AG08396 (cell line): ENCODE data around the gene DTWD1.
"Not testable (repeated sequence)": the region's sequence is repeated elsewhere in the genome, so short reads cannot be mapped to it uniquely, and the experiment has no call there.

Source experiments
- DNase-seq: peaks from one replicate; pipeline ENCODE4 v3.0.0; 2012; ENCODE audit warnings: low spot score, mixed read lengths

Gene DTWD1

DNA sequence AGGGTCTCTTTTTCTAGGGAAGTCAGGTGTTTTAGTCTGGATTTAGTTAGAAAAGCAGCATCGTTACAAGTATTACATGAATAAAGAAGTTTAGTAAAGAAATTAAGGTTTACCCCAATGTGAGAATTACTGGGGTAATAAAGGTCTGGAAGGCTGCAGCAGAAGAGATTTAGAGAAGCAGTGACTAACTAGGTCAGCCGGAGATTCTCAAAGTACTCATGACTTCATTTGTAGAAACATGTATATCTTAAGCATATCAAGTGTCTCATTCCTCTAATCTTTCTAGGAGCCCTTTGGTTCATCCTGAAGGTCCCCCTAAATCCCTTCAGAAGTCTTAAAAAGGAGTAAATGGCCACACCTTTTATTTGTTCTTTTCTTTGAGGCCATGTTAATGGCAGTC is 26.0 kb downstream of the DTWD1 start:
- no peak for DNase-seq

DNA sequence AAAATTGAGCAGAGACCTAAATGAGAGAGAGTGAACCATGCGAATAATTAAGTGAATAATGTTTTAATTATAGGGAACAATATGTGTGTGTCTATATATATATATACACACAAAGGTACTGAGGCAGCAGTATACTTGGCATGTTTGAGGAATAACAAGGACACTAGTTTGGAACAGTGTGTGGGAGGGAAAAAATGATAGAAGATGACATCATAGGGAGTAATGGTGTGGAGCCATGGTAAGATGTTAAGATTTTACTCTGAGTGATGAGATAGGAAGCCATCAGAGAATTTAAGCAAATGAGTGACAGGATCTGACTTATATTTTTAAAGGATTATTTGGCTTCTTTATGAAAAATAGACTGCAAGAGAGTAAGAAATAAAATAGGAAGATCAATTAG is 29.1 kb downstream of the DTWD1 start:
- no peak for DNase-seq

DNA sequence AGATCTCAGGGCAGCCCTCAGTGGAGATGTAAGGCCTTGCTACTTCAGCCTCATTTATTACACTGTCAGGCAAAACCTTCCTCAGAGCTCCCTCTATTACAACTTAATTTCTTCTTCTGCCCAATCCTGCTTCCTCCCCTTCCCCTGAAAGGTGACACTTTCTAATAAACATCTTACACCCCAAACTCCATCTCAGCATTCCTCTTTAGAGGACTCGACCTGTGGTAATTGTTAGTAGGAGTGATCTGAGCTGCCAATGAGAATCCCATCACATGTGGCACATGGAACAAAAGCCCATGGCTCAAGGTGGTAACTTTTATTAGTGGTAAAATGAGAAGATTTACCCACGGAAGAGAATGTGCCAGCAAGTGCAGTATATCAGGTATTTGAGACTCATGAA is 29.8 kb downstream of the DTWD1 start:
- DNase-seq: no peak

DNA sequence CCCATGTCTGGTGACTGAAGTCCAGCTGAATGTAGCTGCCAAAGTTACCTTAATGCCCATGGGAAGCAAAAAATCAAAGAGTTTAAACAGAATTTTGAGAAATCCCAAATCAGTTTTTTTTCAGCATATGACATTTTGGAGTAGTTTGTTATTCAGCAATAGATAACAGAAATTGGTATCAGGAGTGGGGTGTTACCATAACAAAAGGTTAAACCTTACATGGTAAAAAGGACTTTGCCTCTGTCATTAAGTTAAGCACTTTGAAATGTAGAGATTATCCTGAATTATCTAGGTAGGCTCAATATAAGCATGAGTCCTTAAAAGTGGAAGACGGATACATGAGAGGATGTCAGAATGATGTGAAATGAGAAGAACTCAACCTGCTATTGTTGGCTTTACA is 32.1 kb downstream of the DTWD1 start:
- DNase-seq: no peak

DNA sequence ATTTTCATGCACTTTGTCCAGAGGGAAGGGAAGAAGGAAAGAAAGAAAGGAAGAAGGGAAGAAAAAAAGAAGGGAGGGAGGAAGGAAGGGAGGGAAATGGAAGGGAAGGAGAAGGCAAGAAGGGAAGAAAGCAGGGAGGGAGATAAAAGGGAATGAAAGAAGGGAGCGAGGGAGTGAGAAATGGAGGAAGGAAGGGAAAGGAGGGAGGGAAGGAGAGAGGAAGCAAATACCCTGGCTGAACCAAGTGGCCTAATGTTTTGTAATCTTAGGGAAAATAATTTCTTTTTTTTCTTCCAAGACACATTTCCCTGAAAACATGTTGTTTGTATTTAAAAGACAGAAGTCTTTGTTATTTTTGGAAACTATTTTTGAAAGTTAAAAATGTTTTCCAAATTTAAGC is 35.9 kb downstream of the DTWD1 start:
- no peak for DNase-seq

DNA sequence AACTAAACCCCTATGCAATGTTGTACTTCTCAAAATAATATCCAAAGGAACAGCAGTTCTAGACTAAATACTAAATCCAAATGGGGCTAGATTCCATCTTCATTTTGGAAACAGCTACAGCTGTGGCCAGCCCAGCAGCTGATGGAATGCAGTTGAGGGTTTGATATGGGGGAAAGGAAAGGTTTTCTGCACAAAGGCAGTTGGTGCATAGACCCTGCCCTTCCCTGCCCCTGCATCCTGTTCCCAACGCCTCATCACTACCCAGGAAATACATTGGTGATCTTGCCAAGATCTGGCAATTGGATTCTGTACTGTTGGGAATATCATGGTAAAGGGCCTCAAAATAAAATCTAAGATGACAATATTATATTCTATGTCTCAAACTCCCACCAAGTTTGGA is 43.9 kb downstream of the DTWD1 start:
- no peak for DNase-seq

DNA sequence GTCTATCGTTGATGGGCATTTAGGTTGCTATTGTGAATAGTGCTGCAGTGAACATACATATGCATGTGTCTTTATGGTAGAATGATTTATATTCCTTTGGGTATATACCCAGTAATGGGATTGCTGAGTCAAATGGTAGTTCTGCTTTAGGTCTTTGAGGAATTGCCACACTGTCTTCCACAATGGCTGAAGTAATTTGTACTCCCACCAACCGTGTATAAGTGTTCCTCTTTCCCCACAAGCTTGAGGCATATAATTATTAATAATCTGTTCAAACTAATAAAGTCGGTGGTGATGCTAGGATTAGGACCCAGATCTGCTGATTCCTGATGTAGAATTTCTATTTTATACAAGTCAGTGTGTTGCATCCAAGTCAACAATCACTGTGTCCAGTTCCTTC is 45.6 kb downstream of the DTWD1 start:
- not testable (repeated sequence) for DNase-seq

DNA sequence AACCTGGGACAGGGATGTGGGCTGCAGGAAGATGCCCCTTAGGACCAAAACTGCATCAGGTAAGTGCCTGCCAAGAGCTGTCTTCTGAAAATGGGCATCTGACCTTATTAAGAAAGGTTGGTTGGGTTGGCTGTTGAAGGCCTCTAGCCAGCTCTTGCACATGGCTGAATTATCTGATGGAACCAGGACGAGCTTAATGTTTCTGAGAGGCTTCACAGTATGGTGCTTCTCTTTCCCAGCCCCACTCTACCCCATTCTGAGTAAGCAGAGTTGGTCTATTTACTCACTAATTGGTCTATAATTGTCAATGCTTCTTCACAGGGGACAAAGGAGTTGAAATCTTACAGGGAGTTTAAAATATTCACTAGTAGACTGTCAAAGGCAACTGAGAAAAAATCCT is 48.4 kb downstream of the DTWD1 start:
- no peak for DNase-seq

DNA sequence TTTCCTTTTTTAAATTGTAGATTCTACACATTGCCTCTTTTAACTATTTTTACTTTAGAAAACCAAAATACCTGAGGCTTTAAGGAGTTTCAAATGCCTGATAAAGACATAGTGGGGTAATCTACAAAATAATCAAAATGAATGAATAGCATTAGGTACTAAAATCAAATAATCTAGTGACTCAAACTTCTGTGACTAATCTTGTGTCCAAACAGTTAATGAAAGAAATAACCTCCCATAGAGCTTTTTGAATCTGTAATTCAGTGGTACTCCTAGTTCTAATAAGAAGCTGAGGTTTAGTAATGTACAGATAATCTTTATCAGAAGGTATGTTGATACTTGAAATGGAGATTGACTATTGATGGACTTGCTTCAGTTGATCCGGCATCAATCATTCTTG is 53.0 kb downstream of the DTWD1 start:
- no peak for DNase-seq

DNA sequence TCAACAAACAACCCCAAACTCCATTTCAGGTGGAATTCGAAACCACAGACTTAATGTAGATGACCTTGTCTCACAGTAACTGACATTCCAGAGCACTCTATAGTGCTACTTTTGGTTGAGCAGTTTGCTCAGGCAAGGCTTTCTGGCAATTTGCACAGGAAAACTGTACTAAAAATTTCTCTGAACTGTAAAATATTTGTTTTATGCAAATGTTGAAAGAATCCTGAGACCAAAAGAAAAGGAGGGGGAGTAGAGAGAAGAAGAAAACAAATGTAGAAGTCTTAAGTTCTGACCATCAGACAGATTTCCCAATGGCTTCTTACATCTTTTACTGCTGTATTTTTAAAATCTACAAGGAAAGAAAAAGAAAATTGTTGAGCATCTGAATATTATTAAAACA is 53.5 kb downstream of the DTWD1 start:
- DNase-seq: no peak

DNA sequence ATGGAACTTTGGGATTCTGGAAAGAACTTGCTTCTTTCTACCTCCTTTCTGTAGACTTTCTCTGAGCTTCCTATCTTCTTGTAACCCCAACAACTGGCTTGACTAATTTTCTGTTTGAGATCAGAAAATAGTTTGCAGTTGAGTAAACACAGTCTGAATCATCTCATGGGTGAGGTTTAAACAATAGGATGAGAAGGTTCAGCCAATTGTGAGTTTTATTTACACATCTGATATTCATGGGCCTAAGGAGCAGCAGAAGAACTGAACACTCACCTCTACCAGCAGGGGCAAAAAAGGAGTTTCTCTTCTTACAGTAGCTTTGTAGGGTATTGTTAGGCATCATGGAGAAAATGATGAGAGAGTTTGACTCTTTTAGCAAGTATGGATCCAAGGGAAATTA is 54.2 kb downstream of the DTWD1 start:
- DNase-seq: peak; percentile 26

DNA sequence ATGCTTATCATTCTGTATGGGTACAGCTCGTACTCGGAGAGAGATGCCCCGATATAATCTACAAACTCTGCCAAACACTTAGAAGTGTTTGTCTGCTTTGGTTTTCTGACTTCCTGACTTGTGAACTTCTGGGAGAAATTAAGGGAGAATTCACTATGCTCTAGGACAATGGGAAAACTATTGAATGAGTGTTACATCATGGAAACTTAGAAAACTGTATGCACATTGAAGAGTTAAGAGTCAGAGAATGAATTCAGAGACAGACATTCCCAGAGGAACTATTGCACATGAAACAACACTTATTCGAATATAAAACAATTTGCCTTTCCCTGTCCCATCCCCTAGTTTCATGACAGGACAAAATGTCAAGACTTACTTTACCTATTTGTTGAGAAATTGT is 57.8 kb downstream of the DTWD1 start:
- DNase-seq: no peak

DNA sequence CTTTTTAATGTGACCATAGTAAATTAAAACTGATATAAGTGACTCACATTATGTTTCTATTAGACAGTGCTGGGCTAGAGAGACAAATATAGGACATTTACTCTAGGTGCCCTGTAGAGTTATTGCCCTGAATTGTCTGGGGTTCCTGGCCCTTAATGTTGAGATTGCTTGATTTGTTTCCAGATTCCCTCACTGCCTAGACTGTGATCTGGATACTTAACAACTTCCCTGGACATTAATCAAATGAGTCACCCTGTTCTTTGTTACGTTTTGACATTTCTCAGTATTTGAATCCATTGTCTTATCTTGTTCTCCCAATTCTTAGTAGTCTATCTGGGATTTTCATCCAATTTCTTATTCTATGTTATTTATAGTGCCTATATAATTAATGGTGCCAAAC is 65.8 kb downstream of the DTWD1 start:
- DNase-seq: no peak

DNA sequence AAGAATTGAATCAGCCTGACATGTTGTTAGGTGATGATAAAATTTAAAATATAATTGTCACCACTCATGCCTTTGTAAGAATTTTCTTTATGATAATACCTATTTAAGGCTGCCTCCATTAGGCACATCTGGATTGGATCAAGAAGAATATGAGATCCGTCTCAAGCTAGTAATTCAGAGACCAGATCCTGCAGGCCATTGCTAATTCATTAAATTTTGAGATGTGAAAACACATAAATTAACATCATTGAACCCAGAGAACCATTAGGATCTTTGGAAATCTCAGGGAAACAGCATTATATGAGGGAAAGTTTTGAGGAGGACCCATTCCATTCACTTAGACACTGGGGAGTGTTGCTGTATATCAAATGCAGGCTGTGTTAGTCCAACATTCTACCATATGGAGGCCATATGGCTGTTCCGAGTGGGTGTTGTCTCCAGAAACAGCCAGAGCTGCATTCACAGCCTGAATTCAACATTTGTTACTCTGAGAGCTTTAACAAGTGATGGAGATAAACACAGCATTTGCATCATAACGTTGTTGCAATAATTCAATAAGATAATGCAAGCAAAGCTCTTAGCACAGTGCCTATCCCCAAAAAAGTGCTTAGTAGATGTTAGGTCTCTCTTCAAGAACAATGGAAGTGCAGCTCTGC is 67.4 kb downstream of the DTWD1 start:
- DNase-seq: no peak

DNA sequence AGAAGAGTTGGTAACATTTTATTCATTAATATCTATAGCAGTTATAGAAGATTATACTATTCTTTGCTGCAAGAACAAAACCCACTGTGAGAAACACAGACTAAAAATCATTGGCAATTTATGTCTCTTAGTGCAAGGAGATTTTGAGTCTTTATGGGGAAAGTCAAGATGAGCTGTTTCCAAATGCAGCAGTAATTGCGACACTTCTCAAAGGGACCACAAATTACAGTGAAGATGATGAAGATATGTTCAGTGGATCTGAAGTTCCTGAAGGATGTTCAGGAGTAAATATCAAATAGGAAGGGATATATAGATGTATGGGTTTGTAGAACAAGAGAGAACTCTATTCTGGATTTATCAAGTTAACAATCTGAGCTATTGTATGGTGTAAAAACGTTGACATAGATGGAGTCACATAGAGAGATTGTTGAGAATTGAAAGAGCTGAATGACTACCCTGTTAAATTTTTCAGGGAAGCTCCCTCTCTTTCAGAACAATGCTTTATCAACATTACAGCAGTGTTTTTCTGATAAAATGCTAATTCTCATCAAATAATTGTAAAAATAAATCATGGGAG is 71.8 kb downstream of the DTWD1 start:
- DNase-seq: no peak

DNA sequence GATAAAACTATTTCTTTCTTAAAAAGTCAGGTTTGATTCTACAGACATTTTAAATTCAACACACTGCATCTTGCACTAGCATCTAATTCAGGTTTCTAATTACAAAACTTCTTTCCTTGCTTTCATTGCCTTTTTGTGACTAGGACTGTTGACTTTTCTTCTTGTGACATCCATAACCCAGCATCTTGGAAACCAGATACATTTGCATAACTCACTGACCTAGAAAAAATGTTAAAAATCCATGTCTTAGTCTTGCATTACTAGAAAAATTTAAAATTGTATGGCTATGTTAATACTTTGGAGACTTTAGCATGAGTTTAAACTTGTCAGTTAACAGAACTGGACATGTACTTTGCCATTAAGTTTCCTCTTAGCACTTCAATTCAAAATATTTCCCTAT is 72.7 kb downstream of the DTWD1 start:
- no peak for DNase-seq

DNA sequence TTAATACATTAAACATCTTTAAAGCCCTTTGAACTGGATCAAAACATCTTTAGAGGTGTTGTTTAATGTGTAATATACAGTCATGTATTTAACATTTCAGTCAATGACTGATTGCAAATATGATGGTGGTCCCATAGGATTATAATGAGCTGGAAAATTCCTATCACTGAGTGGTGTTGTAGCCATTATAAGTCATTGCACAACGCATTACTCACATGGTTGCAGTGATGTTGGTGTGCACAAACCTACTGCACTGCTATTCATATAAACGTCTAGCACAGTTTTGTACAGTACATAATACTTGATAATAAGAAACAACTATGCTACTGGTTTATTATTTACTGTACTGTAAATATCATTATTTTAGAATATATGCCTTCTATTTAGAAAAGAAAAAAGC is 75.6 kb downstream of the DTWD1 start:
- no peak for DNase-seq

DNA sequence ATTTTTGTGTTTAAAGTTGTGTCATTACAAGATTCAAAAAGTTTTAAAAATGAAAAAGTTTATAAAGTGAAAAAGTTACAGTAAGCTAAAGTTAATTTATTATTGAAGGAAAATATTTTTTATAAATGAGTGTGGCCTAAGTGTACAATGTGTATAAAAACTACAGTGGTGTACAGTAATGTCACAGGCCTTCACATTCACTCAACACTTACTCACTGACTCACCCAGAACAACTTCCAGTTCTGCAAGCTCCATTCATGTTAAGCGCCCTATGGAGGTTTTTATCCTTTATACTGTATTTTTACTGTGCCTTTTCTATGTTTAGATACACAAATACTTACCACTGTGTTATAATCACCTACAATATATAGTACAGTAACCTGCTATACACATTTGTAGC is 76.3 kb downstream of the DTWD1 start:
- DNase-seq: no peak

DNA sequence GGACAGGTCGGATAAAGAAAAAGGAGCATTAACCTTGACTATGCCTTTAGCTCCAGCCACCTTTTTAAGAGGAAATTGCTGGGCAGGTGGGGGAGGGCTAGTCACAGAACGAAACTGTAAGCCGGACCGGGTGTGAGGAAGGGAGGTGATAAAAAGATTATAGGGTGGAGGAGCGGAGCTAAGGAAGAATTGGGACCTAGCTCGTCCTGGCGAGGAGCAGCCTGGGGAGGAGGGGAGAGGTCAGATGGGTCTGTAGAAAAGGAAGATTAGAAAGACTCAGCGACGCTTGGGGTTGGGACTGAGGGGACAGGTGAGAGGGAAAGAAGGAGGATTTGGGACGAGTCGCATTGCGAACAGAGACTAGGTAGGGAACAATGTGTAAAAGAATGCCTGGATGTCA is 82.1 kb downstream of the DTWD1 start:
- not testable (repeated sequence) for DNase-seq
